Astrocyte of the spinal cord (primary cell): ENCODE data around the gene CA12.

Experiments
- DNase-seq: peaks from one replicate; pipeline ENCODE4 v3.0.0; 2011; ENCODE audit warnings: low read depth, low spot score
- H3K4me3 ChIP-seq: 2 replicates; pipeline ENCODE4 v1.5.1; 2011; ENCODE audit warnings: low read depth, mild to moderate bottlenecking, low read length, moderate library complexity
- in situ Hi-C: cut with HindIII; loops from 2 replicates; pipeline ENCODE4 v1.10.0; 2017; ENCODE audit warnings: low sequenced_read_pairs
- TF ChIP-seq, protein P1 (sequence below): IDR thresholded peaks from 2 replicates; pipeline ENCODE4 v1.5.1; 2012; ENCODE audit warnings: low read depth, mild to moderate bottlenecking, low read length, inconsistent platforms

Gene CA12

DNA sequence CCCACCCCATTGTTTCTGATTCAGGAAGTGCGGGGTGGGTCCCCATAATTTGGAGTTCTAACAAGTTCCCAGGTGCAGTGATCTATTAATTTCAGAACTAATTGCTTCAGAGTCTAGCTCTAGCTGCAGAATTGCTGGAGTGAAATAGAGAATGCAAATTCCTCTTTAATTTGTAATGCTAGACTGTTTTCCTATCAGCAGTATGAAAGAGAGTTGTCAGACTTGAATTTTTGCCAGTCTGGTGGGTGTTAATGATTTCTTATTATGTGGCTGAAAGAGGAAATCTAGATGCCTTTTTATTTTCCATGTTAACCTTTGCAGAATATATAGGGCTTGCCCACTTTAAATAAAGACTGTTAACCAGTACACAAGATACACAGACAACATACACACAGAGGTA, 80.6 kb downstream of the CA12 start:
- H3K4me3 ChIP-seq: no peak overlapping the region
- in situ Hi-C loops: no loop called here
- TF ChIP-seq, protein P1, sequence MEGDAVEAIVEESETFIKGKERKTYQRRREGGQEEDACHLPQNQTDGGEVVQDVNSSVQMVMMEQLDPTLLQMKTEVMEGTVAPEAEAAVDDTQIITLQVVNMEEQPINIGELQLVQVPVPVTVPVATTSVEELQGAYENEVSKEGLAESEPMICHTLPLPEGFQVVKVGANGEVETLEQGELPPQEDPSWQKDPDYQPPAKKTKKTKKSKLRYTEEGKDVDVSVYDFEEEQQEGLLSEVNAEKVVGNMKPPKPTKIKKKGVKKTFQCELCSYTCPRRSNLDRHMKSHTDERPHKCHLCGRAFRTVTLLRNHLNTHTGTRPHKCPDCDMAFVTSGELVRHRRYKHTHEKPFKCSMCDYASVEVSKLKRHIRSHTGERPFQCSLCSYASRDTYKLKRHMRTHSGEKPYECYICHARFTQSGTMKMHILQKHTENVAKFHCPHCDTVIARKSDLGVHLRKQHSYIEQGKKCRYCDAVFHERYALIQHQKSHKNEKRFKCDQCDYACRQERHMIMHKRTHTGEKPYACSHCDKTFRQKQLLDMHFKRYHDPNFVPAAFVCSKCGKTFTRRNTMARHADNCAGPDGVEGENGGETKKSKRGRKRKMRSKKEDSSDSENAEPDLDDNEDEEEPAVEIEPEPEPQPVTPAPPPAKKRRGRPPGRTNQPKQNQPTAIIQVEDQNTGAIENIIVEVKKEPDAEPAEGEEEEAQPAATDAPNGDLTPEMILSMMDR: no peak
- no peak for DNase-seq

- no peak for DNase-seq
- TF ChIP-seq, protein P1: no peak
- no peak overlapping the region for H3K4me3 ChIP-seq
- in situ Hi-C loops: no loop called here
Observed at GRCh38 chr15:63299943-63300575, 81.6 kb downstream of the CA12 start.

- in situ Hi-C loops: no loop called here
- no peak overlapping the region for H3K4me3 ChIP-seq
- DNase-seq: no peak
- TF ChIP-seq, protein P1: no peak
Observed at GRCh38 chr15:63296195-63296594, 85.5 kb downstream of the CA12 start.

- TF ChIP-seq, protein P1: no peak
- in situ Hi-C loops: no loop called here
- DNase-seq: no peak
Observed at GRCh38 chr15:63295341-63295740, 86.3 kb downstream of the CA12 start.

GRCh38 chr15:63294359-63294758, 87.3 kb downstream of the CA12 start:
- TF ChIP-seq, protein P1: no peak
- DNase-seq: no peak
- in situ Hi-C loops: no loop called here
- no peak overlapping the region for H3K4me3 ChIP-seq

More at GRCh38 chr15:63295341-63295740, 86.3 kb downstream of the CA12 start:
- no peak overlapping the region for H3K4me3 ChIP-seq

GRCh38 chr15:63292771-63293170, 88.9 kb downstream of the CA12 start:
- TF ChIP-seq, protein P1: no peak
- peak; percentile 17 for DNase-seq
- in situ Hi-C loops: no loop called here
- no peak overlapping the region for H3K4me3 ChIP-seq
